GM12865 (cell line): ENCODE measurements around the gene CDK18.
A peak's percentile ranks its signal among the peaks of the same experiment; 100 is the strongest.

Experiments
- DNase-seq: peaks from one replicate; pipeline ENCODE4 v3.0.0; 2010; ENCODE audit warnings: low read depth
- H3K4me3 ChIP-seq: 2 replicates; pipeline ENCODE4 v1.5.1; 2011; ENCODE audit warnings: mild to moderate bottlenecking, low read depth, low read length, control low read depth
- CTCF ChIP-seq: IDR thresholded peaks from 2 replicates; pipeline ENCODE4 v1.5.1; 2011; ENCODE audit warnings: low read length, control low read depth, low read depth, inconsistent platforms; ENCODE audit not compliant: insufficient read depth; ENCODE audit errors: missing control alignments

The CDK18 gene

GRCh38 chr1:205504311-205505075, at the start of gene CDK18:
Gene CDK18, plus strand, starts transcription at chr1:205504669. Its CDS starts 18,499 bp downstream, at chr1:205523168.
- TF ChIP-seq CTCF = no peak
- peak within 1 kb of the TSS; percentile 43 for H3K4me3 ChIP-seq
- DNase-seq = peak; percentile 23

GRCh38 chr1:205454903-205455335, 49.5 kb upstream of the CDK18 start:
- no peak overlapping the region for H3K4me3 ChIP-seq
- DNase-seq = no peak

GRCh38 chr1:205455581-205456382, 48.7 kb upstream of the CDK18 start, which contains the start of gene BLACAT1:
Gene BLACAT1, minus strand, starts transcription at chr1:205456045.
- TF ChIP-seq CTCF = no peak
- no peak within 1 kb of the TSS for H3K4me3 ChIP-seq
- no peak for DNase-seq

More at GRCh38 chr1:205454903-205455335, 49.5 kb upstream of the CDK18 start:
- no peak for TF ChIP-seq CTCF

- no peak for DNase-seq
- no peak for TF ChIP-seq CTCF
- no peak overlapping the region for H3K4me3 ChIP-seq
Observed at GRCh38 chr1:205456383-205456867, 48.0 kb upstream of the CDK18 start.

- DNase-seq = no peak
- H3K4me3 ChIP-seq = no peak overlapping the region
- TF ChIP-seq CTCF = no peak
Observed at GRCh38 chr1:205456868-205457745, 47.4 kb upstream of the CDK18 start.
